Breast epithelium (tissue), 4 donors: Measurements from ENCODE around the gene EPHA1. TPM values are rescaled to one million over a fixed set of nuclear protein-coding genes. Genes with fewer than 3 reads are reported as not detected.
"Not testable (repeated sequence)": the region's sequence is repeated elsewhere in the genome, so short reads cannot be mapped to it uniquely, and the experiment has no call there.

Experiments used
- DNase-seq, 2 donors: peaks; one replicate each; pipeline ENCODE4 v3.0.0-alpha.2; 2019; ENCODE audit warnings: low spot score in 2 of 2
- H3K27ac ChIP-seq, 2 donors: fragments of 200-600 bp; sonication (generic) in 1 of 2; one replicate each; pipeline ENCODE4 v1.5.1; 2016 to 2019; ENCODE audit warnings: mild to moderate bottlenecking in 1 of 2
- H3K27me3 ChIP-seq, 2 donors: fragments of 200-600 bp; sonication (generic) in 1 of 2; one replicate each; pipeline versions ENCODE4 v1.5.1 to v1.6.0; 2017 to 2019; ENCODE audit warnings: control low read depth in 1 of 2, mild to moderate bottlenecking in 1 of 2
- H3K36me3 ChIP-seq: fragments of 200-600 bp; one replicate; pipeline ENCODE4 v1.5.1; 2019
- H3K4me1 ChIP-seq, 2 donors: fragments of 200-600 bp; sonication (generic); one replicate each; pipeline ENCODE4 v1.5.1; 2016 to 2019; ENCODE audit warnings: control low read depth in 1 of 2
- H3K4me3 ChIP-seq, 3 donors: fragments of 200-600 bp; sonication (generic); 1 replicate in 2 of 3; 2 replicates in 1 of 3; pipeline ENCODE4 v1.5.1; 2016 to 2019; ENCODE audit warnings: mild to moderate bottlenecking in 3 of 3, moderate library complexity in 2 of 3
- H3K9me3 ChIP-seq, 2 donors: fragments of 200-600 bp; sonication (generic) in 1 of 2; one replicate each; pipeline ENCODE4 v1.5.1; 2016 to 2019; ENCODE audit warnings: control low read depth in 1 of 2
- POLR2A ChIP-seq: fragments of 450-650 bp; IDR thresholded peaks from one replicate; pipeline ENCODE4 v1.6.1; 2016; ENCODE audit warnings: antibody characterized with exemption, mild to moderate bottlenecking, moderate library complexity
- POLR2AphosphoS5 ChIP-seq, 3 donors: sonication (generic); formaldehyde crosslinking; IDR thresholded peaks; one replicate each; pipeline ENCODE4 v1.6.1; 2017; ENCODE audit warnings: antibody characterized with exemption in 3 of 3
- intact Hi-C: fragments of 100-400 bp; cut with DNase I; formaldehyde crosslinking; loops from one replicate; pipeline ENCODE4 v1.15.1; 2023; ENCODE audit warnings: low total_unique reads
- total RNA-seq, 3 donors: library from RNA; depleted of rRNA; stranded (reverse); fragments of >200 nt; gene quantifications; one replicate each; pipeline ENCODE4 v1.1.0, GENCODE V29; 2016
- TF ChIP-seq, protein P1 (sequence below), 3 donors: fragments of 450-650 bp; IDR thresholded peaks; one replicate each; pipeline ENCODE4 v1.5.1; 2016 to 2017; ENCODE audit warnings: antibody characterized with exemption in 3 of 3, mild to moderate bottlenecking in 3 of 3, moderate library complexity in 3 of 3

Gene EPHA1
- total RNA-seq, 3 donors from 2014 or later: 11.8 to 15.4 TPM; not detected in 1

DNA sequence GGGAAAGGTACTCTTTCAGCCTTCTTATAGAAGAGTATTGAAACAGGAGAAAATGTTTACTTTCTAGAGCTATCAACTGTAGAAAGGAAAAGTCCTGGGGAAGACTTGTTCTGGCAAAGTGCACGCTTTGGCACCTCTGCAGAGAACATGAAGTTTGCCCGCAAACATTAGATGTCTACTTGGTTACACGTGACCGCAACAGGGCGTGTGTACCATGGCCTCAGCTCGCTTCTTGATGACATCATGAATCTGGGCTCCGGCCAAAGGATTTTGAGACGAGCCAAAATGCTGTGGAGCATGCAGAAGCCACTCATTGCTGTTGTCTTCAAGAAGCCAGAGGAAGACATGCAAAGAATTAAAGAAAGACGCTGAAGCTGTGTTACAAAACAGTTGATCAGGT is 26.0 kb upstream of the EPHA1 start:
- no peak overlapping the region for H3K4me3 ChIP-seq
- no peaks in the 10 kb centered on the region for H3K4me1 ChIP-seq
- no peaks in the 10 kb centered on the region for H3K9me3 ChIP-seq
- H3K27ac ChIP-seq: no peak overlapping the region
- H3K36me3 ChIP-seq: no peaks in the 10 kb centered on the region
- DNase-seq: peak; percentile 72 to 80
- H3K27me3 ChIP-seq: no peaks in the 10 kb centered on the region
- intact Hi-C loops: no loop called here
- TF ChIP-seq POLR2A (no peak), POLR2AphosphoS5 (IDR thresholded peaks at IDR 0.05) (no peak)
- TF ChIP-seq, protein P1, sequence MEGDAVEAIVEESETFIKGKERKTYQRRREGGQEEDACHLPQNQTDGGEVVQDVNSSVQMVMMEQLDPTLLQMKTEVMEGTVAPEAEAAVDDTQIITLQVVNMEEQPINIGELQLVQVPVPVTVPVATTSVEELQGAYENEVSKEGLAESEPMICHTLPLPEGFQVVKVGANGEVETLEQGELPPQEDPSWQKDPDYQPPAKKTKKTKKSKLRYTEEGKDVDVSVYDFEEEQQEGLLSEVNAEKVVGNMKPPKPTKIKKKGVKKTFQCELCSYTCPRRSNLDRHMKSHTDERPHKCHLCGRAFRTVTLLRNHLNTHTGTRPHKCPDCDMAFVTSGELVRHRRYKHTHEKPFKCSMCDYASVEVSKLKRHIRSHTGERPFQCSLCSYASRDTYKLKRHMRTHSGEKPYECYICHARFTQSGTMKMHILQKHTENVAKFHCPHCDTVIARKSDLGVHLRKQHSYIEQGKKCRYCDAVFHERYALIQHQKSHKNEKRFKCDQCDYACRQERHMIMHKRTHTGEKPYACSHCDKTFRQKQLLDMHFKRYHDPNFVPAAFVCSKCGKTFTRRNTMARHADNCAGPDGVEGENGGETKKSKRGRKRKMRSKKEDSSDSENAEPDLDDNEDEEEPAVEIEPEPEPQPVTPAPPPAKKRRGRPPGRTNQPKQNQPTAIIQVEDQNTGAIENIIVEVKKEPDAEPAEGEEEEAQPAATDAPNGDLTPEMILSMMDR (IDR thresholded peaks at IDR 0.05): no peak

DNA sequence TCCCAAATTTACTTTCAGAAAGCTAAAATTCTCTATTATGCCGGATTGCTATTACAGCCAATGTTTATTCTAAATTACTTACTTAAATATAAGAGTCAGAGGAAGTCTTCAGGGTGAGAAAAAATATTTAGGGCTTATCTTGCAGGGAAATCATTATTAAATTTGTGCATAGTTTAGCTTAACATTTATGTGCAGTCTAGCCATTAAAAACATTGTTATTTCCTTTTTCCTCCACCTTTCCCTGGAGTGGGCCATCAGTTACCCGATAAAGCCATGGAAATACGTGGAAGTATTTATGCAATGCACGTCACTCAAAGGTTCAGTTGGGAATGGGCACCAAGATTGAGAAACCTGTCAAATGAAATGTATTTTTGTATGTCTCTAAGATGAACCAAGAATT is 25.1 kb upstream of the EPHA1 start:
- intact Hi-C loops: no loop called here
- TF ChIP-seq, protein P1 (IDR thresholded peaks at IDR 0.05): no peak
- TF ChIP-seq POLR2A (no peak), POLR2AphosphoS5 (IDR thresholded peaks at IDR 0.05) (no peak)

DNA sequence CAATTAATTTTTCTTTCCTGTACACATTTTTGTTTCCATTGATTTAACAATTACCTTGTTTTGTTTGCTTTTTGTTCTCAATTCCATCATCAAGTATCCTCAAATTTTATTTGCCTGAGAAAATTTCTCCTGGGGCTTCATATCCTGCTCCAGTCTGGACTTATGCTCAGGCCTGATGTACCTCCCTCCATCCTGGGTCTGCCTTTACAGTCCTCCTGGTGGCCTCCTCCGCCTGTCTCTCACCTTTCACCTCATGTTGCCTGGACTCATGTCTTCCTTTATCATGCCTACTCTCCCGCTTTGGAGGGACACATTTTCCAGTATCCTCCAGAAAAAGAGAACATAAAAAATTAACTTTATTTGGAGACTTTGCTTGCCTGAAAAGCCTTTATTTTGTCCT is 22.5 kb upstream of the EPHA1 start:
- intact Hi-C loops: no loop called here
- no peak overlapping the region for H3K4me3 ChIP-seq
- H3K9me3 ChIP-seq: no peaks in the 10 kb centered on the region
- H3K36me3 ChIP-seq: no peaks in the 10 kb centered on the region
- DNase-seq: no peak
- no peaks in the 10 kb centered on the region for H3K27me3 ChIP-seq
- H3K27ac ChIP-seq: no peak overlapping the region
- no peak for TF ChIP-seq POLR2A
- TF ChIP-seq POLR2AphosphoS5 (IDR thresholded peaks at IDR 0.05): no peak
- TF ChIP-seq, protein P1 (IDR thresholded peaks at IDR 0.05): no peak
- H3K4me1 ChIP-seq: no peaks in the 10 kb centered on the region

More for the DNA sequence above, 25.1 kb upstream of the EPHA1 start:
- Histone ChIP-seq H3K4me1 (no peaks in the 10 kb centered on the region), H3K27me3 (no peaks in the 10 kb centered on the region), H3K4me3 (no peak overlapping the region), H3K36me3 (no peaks in the 10 kb centered on the region), H3K27ac (no peak overlapping the region), H3K9me3 (no peaks in the 10 kb centered on the region)
- DNase-seq: no peak

DNA sequence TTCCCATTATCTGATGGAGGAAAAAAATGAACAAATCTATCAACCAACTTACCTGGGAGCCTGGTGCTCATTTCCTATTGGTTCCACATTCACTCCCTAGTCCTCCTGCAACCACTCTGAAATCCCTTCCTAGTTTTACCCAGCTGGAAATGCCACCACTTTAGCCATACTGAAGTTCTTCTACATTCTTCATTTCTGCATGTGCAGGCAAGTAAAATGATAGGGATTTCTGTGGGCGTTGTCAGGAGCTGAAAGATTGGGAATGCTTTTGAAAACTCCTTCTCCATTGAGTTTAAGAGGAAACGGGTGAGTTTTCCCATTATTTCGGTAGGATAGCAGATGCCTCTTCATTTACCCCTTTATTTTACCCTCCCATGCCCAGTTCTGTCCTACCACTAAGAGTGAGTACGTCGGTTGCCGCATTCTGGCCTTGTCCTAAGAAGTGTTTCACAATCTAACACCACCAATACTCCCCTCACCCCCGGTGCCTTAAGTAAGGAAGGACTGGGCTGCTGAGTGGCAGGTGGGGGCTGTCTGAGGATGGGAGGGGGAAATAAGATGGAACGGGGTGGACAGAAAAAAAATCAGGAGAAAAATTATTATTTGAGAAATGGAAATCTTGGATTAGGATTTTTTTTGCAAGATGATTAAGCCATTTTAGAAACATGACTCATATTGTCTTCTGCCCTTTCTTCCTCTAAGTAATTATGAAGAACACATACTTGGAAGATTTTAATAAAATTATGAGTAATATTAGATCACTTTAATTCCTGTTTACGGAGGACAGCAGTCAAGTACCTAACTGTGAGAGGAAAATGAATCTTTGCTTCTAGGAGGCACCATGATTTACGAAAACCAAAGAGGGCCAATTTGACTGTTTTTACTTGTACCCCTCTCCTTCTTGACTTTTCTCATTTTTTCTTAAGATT is 21.4 kb upstream of the EPHA1 start:
- H3K27ac ChIP-seq: peak overlapping the region; percentile 23 to 25
- no peak overlapping the region for H3K4me3 ChIP-seq
- no peaks in the 10 kb centered on the region for H3K9me3 ChIP-seq
- DNase-seq: no peak
- intact Hi-C loops: no loop called here
- no peaks in the 10 kb centered on the region for H3K27me3 ChIP-seq
- H3K4me1 ChIP-seq: no peaks in the 10 kb centered on the region
- no peak for TF ChIP-seq POLR2A
- TF ChIP-seq POLR2AphosphoS5 (IDR thresholded peaks at IDR 0.05): no peak
- TF ChIP-seq, protein P1 (IDR thresholded peaks at IDR 0.05): no peak
- no peaks in the 10 kb centered on the region for H3K36me3 ChIP-seq

DNA sequence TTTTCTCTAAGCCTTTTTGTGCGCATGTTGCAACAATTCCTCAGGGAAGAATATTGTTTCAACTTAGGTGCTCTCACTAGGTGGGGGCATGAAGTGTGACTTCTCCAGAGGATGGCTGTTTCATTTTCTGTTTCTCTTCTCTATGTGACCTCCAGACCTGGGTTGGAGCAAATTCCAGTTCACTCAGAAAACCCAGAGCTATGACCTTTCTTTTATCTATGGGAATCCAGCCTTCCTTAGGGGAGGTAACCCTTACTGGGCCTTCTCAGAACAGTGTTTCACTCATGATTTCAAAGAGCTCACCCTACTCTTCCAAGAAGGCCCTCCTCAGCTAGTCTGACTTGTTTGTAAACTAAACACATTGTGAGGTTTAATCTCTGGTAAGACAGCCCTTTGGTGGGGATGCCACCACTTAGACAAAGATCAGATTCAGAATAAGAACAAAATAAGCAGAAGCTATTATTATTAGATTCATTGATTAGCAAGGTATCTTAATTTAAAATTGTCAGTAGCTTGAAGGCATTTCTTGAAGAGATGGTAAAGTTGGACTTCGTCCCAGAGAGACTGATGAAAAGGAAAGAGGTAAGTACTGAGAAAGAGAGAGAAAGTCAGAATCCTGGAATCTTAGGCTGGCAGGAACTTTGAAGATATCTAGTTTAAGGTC is 18.0 kb upstream of the EPHA1 start:
- H3K27ac ChIP-seq: no peak overlapping the region

DNA sequence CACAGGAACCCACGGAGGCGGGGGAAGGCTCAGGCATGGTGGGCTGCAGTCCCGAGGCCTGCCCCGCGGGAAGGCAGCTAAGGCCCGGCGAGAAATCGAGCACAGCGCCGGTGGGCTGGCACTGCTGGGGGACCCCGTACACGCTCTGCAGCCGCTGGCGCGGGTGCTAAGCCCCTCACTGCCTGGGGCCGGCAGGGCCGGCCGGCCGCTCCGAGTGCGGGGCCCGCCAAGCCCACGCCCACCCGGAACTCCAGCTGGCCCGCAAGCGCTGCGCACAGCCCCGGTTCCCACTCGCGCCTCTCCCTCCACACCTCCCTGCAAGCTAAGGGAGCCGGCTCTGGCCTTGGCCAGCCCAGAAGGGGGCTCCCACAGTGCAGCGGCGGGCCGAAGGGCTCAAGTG is 15.8 kb upstream of the EPHA1 start:
- H3K4me1 ChIP-seq, DNase-seq, H3K9me3 ChIP-seq, H3K27me3 ChIP-seq, H3K36me3 ChIP-seq, H3K27ac ChIP-seq, intact Hi-C loops, H3K4me3 ChIP-seq: not testable (repeated sequence)

More for the DNA sequence above, 18.0 kb upstream of the EPHA1 start:
- Histone ChIP-seq H3K4me3 (no peak overlapping the region), H3K4me1 (no peaks in the 10 kb centered on the region), H3K36me3 (no peaks in the 10 kb centered on the region), H3K27me3 (no peaks in the 10 kb centered on the region), H3K9me3 (no peaks in the 10 kb centered on the region)
- DNase-seq: no peak
- intact Hi-C loops: no loop called here
- no peak for TF ChIP-seq POLR2A
- TF ChIP-seq, protein P1 (IDR thresholded peaks at IDR 0.05): no peak
- no peak for TF ChIP-seq POLR2AphosphoS5 (IDR thresholded peaks at IDR 0.05)
